Gastrocnemius medialis (tissue), 4 donors: ENCODE results near the gene MVD.

Experiments used
- CTCF ChIP-seq, 5 experiments: fragments of 450-650 bp in 3 of 5; fragments of 200-600 bp in 2 of 5; sonication (generic) in 2 of 5; IDR thresholded peaks in 4 of 5; conservative IDR thresholded peaks in 1 of 5; 1 replicate in 4 of 5; 2 replicates in 1 of 5; pipeline ENCODE4 v1.5.1; 2016 to 2019; ENCODE audit warnings: antibody characterized with exemption in 5 of 5, mild to moderate bottlenecking in 3 of 5, moderate library complexity in 3 of 5
- POLR2A ChIP-seq, 2 donors: fragments of 450-650 bp; IDR thresholded peaks; one replicate each; pipeline ENCODE4 v1.6.1; 2017; ENCODE audit warnings: antibody characterized with exemption in 2 of 2, mild to moderate bottlenecking in 2 of 2, moderate library complexity in 2 of 2

- TF ChIP-seq CTCF (IDR thresholded peaks at IDR 0.05 in 4 of 5, conservative IDR thresholded peaks at IDR 0.05 in 1 of 5) (no peak), POLR2A (IDR thresholded peaks at IDR 0.05) (no peak)
These were observed 30.8 kb downstream of the MVD start for GRCh38 chr16:88631920-88632586.
